Measurements from ENCODE around the gene KCNJ5.

KCNJ5 gene

DNA sequence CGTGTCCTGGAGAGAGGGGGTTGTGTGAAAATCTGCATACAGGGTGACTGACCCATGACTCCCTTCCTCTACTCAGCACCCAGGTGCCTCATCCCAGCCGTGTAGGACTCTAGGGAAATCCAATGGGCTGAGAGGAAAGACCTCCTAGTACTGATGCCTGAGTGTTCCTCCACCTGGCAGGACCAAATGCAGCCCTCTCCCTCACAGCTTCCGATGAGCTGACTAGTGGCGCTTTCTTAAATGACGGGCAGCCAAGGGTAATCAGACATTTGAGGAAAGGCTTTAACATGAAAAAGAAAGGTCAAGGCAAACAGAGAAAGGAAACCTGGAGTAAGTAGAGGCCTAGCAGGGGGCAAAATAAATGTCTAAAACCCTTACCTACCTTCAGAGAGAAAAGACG is 19.1 kb upstream of the KCNJ5 start:
- peaks cover 61% of the 10 kb centered on the region for H3K27me3 ChIP-seq (ENCODE audit: insufficient read depth, low read length)
- no peaks in the 10 kb centered on the region for H3K4me1 ChIP-seq (ENCODE audit: control insufficient read depth, insufficient read depth, low read length, unreplicated experiment)
- no peak overlapping the region for H3K4me3 ChIP-seq (ENCODE audit: low read depth, low read length)
- H3K79me2 ChIP-seq (ENCODE audit: control insufficient read depth, insufficient read depth, low read length, unreplicated experiment) = no peaks in the 10 kb centered on the region
- H2AFZ ChIP-seq (ENCODE audit: low read length, unreplicated experiment) = no peak overlapping the region
- no peak overlapping the region for H3K27ac ChIP-seq (ENCODE audit: low read depth, low read length)
- H3K36me3 ChIP-seq (ENCODE audit: insufficient read depth, low read length) = no peaks in the 10 kb centered on the region

DNA sequence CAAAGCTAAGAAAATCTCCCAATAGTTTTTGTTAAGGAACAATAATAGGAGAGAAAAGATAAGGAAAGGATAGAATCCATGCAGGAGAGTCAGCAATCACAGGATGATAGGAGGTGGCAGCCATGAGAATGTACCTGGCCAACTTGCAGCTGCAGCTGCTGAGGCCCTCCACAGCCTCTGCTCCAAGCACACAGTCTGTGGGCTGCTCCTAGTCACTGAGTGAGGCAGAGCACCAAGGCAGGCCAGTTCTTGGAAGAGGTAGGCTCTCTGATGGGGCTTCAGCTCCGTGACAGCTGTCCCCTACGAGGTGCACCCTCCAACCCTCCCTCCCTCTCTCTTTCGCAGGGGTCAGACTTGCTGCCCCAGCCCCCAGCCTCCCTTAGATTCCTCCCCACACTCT is 18.6 kb upstream of the KCNJ5 start:
- H3K36me3 ChIP-seq (ENCODE audit: insufficient read depth, low read length) = no peaks in the 10 kb centered on the region
- no peaks in the 10 kb centered on the region for H3K79me2 ChIP-seq (ENCODE audit: control insufficient read depth, insufficient read depth, low read length, unreplicated experiment)
- H3K27ac ChIP-seq (ENCODE audit: low read depth, low read length) = no peak overlapping the region
- peaks cover 61% of the 10 kb centered on the region for H3K27me3 ChIP-seq (ENCODE audit: insufficient read depth, low read length)
- no peak overlapping the region for H2AFZ ChIP-seq (ENCODE audit: low read length, unreplicated experiment)
- H3K4me1 ChIP-seq (ENCODE audit: control insufficient read depth, insufficient read depth, low read length, unreplicated experiment) = no peaks in the 10 kb centered on the region
- no peak overlapping the region for H3K4me3 ChIP-seq (ENCODE audit: low read depth, low read length)

DNA sequence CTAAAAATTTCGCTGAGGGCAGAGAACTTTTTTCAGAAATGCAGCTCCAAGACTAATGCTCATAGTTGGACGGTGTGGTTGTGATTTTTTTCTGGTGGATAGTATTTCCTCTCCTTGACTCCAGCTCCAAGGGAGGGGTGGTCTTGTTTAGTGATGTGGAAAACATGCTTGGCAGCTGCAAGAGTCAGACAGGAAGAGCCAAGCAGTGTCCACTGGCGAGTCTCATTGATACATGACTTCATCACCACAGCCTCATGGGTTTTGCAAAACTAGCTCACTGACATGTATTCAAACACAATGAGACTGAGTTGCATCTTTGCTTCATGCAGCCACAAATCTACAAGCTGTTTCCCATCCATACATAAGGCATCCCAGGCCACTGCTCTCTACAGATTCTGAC is 16.7 kb upstream of the KCNJ5 start:
- Histone ChIP-seq H3K4me1 (ENCODE audit: control insufficient read depth, insufficient read depth, low read length, unreplicated experiment) (no peaks in the 10 kb centered on the region), H3K4me3 (ENCODE audit: low read depth, low read length) (no peak overlapping the region), H2AFZ (ENCODE audit: low read length, unreplicated experiment) (no peak overlapping the region), H3K36me3 (ENCODE audit: insufficient read depth, low read length) (no peaks in the 10 kb centered on the region), H3K27me3 (ENCODE audit: insufficient read depth, low read length) (peaks cover 73% of the 10 kb centered on the region), H3K79me2 (ENCODE audit: control insufficient read depth, insufficient read depth, low read length, unreplicated experiment) (no peaks in the 10 kb centered on the region), H3K27ac (ENCODE audit: low read depth, low read length) (no peak overlapping the region)

DNA sequence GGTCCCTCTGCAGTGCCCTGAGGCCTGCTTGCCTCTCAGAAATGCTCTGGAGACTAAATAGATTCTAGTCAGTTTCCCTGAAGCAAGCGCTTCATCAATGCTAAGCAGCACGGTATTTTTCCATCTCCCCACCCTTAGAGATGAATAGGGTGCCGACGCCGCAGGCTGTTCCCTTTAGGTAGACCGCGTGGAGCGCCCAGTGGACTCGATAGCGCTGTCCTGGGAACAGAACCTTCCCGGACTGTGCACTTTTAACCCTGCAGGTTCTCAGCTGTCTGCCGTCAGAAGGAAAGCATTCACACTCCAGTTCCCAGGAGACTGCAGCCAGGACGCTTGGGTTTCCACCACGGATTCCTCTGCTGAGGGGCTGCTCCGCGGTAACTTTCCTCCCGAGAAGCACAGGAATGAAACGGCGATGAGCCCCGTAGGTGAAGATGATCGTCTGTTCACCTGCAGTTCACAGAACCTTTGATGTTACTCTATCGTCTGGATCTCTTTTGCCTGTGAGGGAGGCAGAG is 15.0 kb upstream of the KCNJ5 start:
- Histone ChIP-seq H3K27me3 (ENCODE audit: insufficient read depth, low read length) (peaks cover 82% of the 10 kb centered on the region), H2AFZ (ENCODE audit: low read length, unreplicated experiment) (no peak overlapping the region), H3K36me3 (ENCODE audit: insufficient read depth, low read length) (no peaks in the 10 kb centered on the region), H3K27ac (ENCODE audit: low read depth, low read length) (no peak overlapping the region), H3K4me3 (ENCODE audit: low read depth, low read length) (no peak overlapping the region), H3K4me1 (ENCODE audit: control insufficient read depth, insufficient read depth, low read length, unreplicated experiment) (no peaks in the 10 kb centered on the region), H3K79me2 (ENCODE audit: control insufficient read depth, insufficient read depth, low read length, unreplicated experiment) (no peaks in the 10 kb centered on the region)

DNA sequence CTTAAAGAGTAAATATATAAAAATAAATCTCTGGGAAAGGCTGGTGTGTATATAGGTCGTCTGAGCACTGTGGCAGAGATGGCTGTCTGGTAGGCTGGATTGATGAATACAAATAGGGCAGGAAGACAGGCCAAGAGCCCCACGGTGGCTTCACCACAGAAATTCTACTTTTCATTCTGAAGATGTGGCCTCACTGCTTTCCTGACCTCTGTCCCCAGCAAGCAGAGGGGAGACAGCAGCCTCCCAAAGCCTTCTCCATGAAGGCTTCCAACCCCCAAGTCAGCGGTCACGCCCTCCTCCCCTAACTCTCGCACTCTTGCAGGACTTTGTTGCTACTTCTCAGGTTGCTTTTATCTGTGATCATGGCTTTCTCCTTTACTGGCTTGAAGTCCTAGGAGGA is 13.4 kb upstream of the KCNJ5 start:
- H2AFZ ChIP-seq (ENCODE audit: low read length, unreplicated experiment) = no peak overlapping the region
- H3K4me1 ChIP-seq (ENCODE audit: control insufficient read depth, insufficient read depth, low read length, unreplicated experiment) = no peaks in the 10 kb centered on the region
- no peaks in the 10 kb centered on the region for H3K36me3 ChIP-seq (ENCODE audit: insufficient read depth, low read length)
- no peak overlapping the region for H3K27ac ChIP-seq (ENCODE audit: low read depth, low read length)
- no peak overlapping the region for H3K4me3 ChIP-seq (ENCODE audit: low read depth, low read length)
- H3K27me3 ChIP-seq (ENCODE audit: insufficient read depth, low read length) = peaks cover 82% of the 10 kb centered on the region
- no peaks in the 10 kb centered on the region for H3K79me2 ChIP-seq (ENCODE audit: control insufficient read depth, insufficient read depth, low read length, unreplicated experiment)

DNA sequence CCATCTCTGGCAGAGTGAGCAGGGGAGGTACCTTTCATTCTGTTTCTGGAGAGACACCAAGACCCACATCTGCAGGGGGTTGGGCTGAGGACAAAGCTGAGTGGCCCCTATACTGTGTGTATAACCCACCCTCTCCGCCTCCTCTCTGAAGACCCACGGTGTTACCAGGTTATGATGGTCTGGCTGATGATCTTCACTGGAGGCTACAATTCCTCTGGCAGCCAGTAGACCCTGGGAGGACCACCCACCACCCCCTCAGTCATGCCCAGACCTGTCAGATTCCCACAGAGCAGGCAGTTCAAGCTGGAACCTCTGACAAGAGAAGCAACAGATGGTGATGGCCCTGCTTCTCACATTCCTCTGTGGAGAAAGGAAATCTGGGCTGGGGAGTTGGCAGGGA is 12.7 kb upstream of the KCNJ5 start:
- H2AFZ ChIP-seq (ENCODE audit: low read length, unreplicated experiment) = no peak overlapping the region
- H3K4me1 ChIP-seq (ENCODE audit: control insufficient read depth, insufficient read depth, low read length, unreplicated experiment) = no peaks in the 10 kb centered on the region
- H3K27me3 ChIP-seq (ENCODE audit: insufficient read depth, low read length) = peaks cover 82% of the 10 kb centered on the region
- no peaks in the 10 kb centered on the region for H3K36me3 ChIP-seq (ENCODE audit: insufficient read depth, low read length)
- H3K27ac ChIP-seq (ENCODE audit: low read depth, low read length) = no peak overlapping the region
- no peak overlapping the region for H3K4me3 ChIP-seq (ENCODE audit: low read depth, low read length)
- no peaks in the 10 kb centered on the region for H3K79me2 ChIP-seq (ENCODE audit: control insufficient read depth, insufficient read depth, low read length, unreplicated experiment)

GRCh38 chr11:128879817-128880216 is 11.3 kb upstream of the KCNJ5 start:
- Histone ChIP-seq H2AFZ (ENCODE audit: low read length, unreplicated experiment) (no peak overlapping the region), H3K4me1 (ENCODE audit: control insufficient read depth, insufficient read depth, low read length, unreplicated experiment) (no peaks in the 10 kb centered on the region), H3K27ac (ENCODE audit: low read depth, low read length) (no peak overlapping the region), H3K27me3 (ENCODE audit: insufficient read depth, low read length) (peaks cover 72% of the 10 kb centered on the region), H3K36me3 (ENCODE audit: insufficient read depth, low read length) (no peaks in the 10 kb centered on the region), H3K4me3 (ENCODE audit: low read depth, low read length) (no peak overlapping the region), H3K79me2 (ENCODE audit: control insufficient read depth, insufficient read depth, low read length, unreplicated experiment) (no peaks in the 10 kb centered on the region)

- Histone ChIP-seq H3K27me3 (ENCODE audit: insufficient read depth, low read length) (peaks cover 59% of the 10 kb centered on the region), H3K27ac (ENCODE audit: low read depth, low read length) (no peak overlapping the region), H2AFZ (ENCODE audit: low read length, unreplicated experiment) (no peak overlapping the region), H3K4me3 (ENCODE audit: low read depth, low read length) (no peak overlapping the region), H3K36me3 (ENCODE audit: insufficient read depth, low read length) (no peaks in the 10 kb centered on the region), H3K4me1 (ENCODE audit: control insufficient read depth, insufficient read depth, low read length, unreplicated experiment) (no peaks in the 10 kb centered on the region), H3K79me2 (ENCODE audit: control insufficient read depth, insufficient read depth, low read length, unreplicated experiment) (no peaks in the 10 kb centered on the region)
Observed at GRCh38 chr11:128881221-128881620, 9.9 kb upstream of the KCNJ5 start.

- H3K27me3 ChIP-seq (ENCODE audit: insufficient read depth, low read length) = peaks cover 51% of the 10 kb centered on the region
- no peaks in the 10 kb centered on the region for H3K79me2 ChIP-seq (ENCODE audit: control insufficient read depth, insufficient read depth, low read length, unreplicated experiment)
- H3K4me1 ChIP-seq (ENCODE audit: control insufficient read depth, insufficient read depth, low read length, unreplicated experiment) = no peaks in the 10 kb centered on the region
- no peak overlapping the region for H3K4me3 ChIP-seq (ENCODE audit: low read depth, low read length)
- H3K27ac ChIP-seq (ENCODE audit: low read depth, low read length) = no peak overlapping the region
- H2AFZ ChIP-seq (ENCODE audit: low read length, unreplicated experiment) = no peak overlapping the region
- no peaks in the 10 kb centered on the region for H3K36me3 ChIP-seq (ENCODE audit: insufficient read depth, low read length)
Observed at GRCh38 chr11:128882451-128882850, 8.7 kb upstream of the KCNJ5 start.

DNA sequence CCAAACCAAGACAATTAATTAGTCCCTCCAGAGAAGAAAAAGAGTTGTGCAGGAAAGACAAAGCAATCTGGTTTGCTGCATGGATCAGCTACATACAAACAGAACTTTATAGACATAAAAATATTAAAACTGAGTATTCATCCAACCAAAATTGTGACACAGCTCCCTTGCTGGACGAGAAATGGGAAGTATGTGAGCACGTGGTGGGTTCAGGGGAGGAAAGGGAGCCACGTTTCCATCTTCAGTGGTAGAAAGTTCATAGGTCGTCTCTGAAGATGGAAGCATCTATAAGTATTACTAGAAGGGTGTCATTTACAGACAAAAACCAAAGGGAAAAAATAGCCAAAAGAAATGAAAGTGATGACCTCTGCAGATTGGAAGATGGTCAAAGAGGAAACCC is 7.1 kb upstream of the KCNJ5 start:
- Histone ChIP-seq H3K27me3 (ENCODE audit: insufficient read depth, low read length) (peaks cover 50% of the 10 kb centered on the region), H3K79me2 (ENCODE audit: control insufficient read depth, insufficient read depth, low read length, unreplicated experiment) (no peaks in the 10 kb centered on the region), H2AFZ (ENCODE audit: low read length, unreplicated experiment) (no peak overlapping the region), H3K36me3 (ENCODE audit: insufficient read depth, low read length) (no peaks in the 10 kb centered on the region), H3K27ac (ENCODE audit: low read depth, low read length) (no peak overlapping the region), H3K4me1 (ENCODE audit: control insufficient read depth, insufficient read depth, low read length, unreplicated experiment) (no peaks in the 10 kb centered on the region), H3K4me3 (ENCODE audit: low read depth, low read length) (no peak overlapping the region)

GRCh38 chr11:128884703-128885338 is 6.3 kb upstream of the KCNJ5 start:
- Histone ChIP-seq H3K36me3 (ENCODE audit: insufficient read depth, low read length) (no peaks in the 10 kb centered on the region), H3K4me1 (ENCODE audit: control insufficient read depth, insufficient read depth, low read length, unreplicated experiment) (no peaks in the 10 kb centered on the region), H3K27me3 (ENCODE audit: insufficient read depth, low read length) (peaks cover 56% of the 10 kb centered on the region), H3K79me2 (ENCODE audit: control insufficient read depth, insufficient read depth, low read length, unreplicated experiment) (no peaks in the 10 kb centered on the region), H3K4me3 (ENCODE audit: low read depth, low read length) (no peak overlapping the region), H2AFZ (ENCODE audit: low read length, unreplicated experiment) (no peak overlapping the region), H3K27ac (ENCODE audit: low read depth, low read length) (no peak overlapping the region)
